Mesenchymal stem cell (in vitro differentiated cells and primary cell): ENCODE data around the gene CACNA1I.
A peak's percentile ranks its signal among the peaks of the same experiment; 100 is the strongest.

Experiments
- DNase-seq: peaks from one replicate; pipeline ENCODE4 v3.0.0-alpha.2; 2013
- H2AFZ ChIP-seq: one replicate; pipeline ENCODE4 v1.6.1; 2013; ENCODE audit warnings: low read depth, mild to moderate bottlenecking, control low read depth, inconsistent platforms, low read length, moderate library complexity
- H2AK5ac ChIP-seq: 2 replicates; pipeline ENCODE4 v1.6.1; 2013; ENCODE audit warnings: low read length, moderate library complexity, mild to moderate bottlenecking, inconsistent platforms; ENCODE audit not compliant: severe bottlenecking
- H2BK120ac ChIP-seq: one replicate; pipeline ENCODE4 v1.6.1; 2013; ENCODE audit warnings: low read depth, mild to moderate bottlenecking, inconsistent platforms, low read length, moderate library complexity
- H2BK12ac ChIP-seq, 2 experiments: one replicate each; pipeline ENCODE4 v1.6.1; 2013; ENCODE audit warnings: inconsistent platforms in 2 of 2, low read length in 2 of 2, mild to moderate bottlenecking in 2 of 2, moderate library complexity in 2 of 2, control low read depth in 1 of 2
- H2BK15ac ChIP-seq: one replicate; pipeline ENCODE4 v1.6.1; 2013; ENCODE audit warnings: mild to moderate bottlenecking, low read depth, inconsistent platforms; ENCODE audit not compliant: poor library complexity, severe bottlenecking
- H2BK5ac ChIP-seq: 2 replicates; pipeline ENCODE4 v1.6.1; 2013; ENCODE audit warnings: low read depth, mild to moderate bottlenecking, low read length, control low read depth, inconsistent platforms; ENCODE audit not compliant: poor library complexity, severe bottlenecking
- H3K14ac ChIP-seq, 2 experiments: one replicate each; pipeline ENCODE4 v1.6.1; 2013; ENCODE audit warnings: inconsistent platforms in 2 of 2, low read length in 2 of 2, control low read depth in 1 of 2, mild to moderate bottlenecking in 1 of 2, moderate library complexity in 1 of 2
- H3K18ac ChIP-seq, 2 experiments: one replicate each; pipeline ENCODE4 v1.6.1; 2013; ENCODE audit warnings: inconsistent platforms in 2 of 2, low read length in 2 of 2, control low read depth in 1 of 2, low read depth in 1 of 2, mild to moderate bottlenecking in 1 of 2
- H3K23ac ChIP-seq, 2 experiments: one replicate each; pipeline ENCODE4 v1.6.1; 2013; ENCODE audit warnings: inconsistent platforms in 2 of 2, low read length in 2 of 2, mild to moderate bottlenecking in 2 of 2, moderate library complexity in 2 of 2, control low read depth in 1 of 2
- H3K27ac ChIP-seq: 2 replicates; pipeline ENCODE4 v1.5.1; 2013; ENCODE audit warnings: mild to moderate bottlenecking, moderate library complexity, low read length, control low read depth, inconsistent platforms; ENCODE audit not compliant: poor library complexity, severe bottlenecking
- H3K27me3 ChIP-seq, 2 experiments: 2 replicates each; pipeline versions ENCODE4 v1.6.1 to v1.7.0; 2013; ENCODE audit warnings: low read length in 2 of 2, mild to moderate bottlenecking in 2 of 2, moderate library complexity in 2 of 2, control low read depth in 1 of 2, inconsistent platforms in 1 of 2; ENCODE audit not compliant: control insufficient read depth in 1 of 2, insufficient read depth in 1 of 2
- H3K36me3 ChIP-seq, 2 experiments: 2 replicates each; pipeline versions ENCODE4 v1.6.1 to v1.7.0; 2013; ENCODE audit warnings: low read length in 2 of 2, control low read depth in 1 of 2, inconsistent platforms in 1 of 2, low read depth in 1 of 2, mild to moderate bottlenecking in 1 of 2; ENCODE audit not compliant: insufficient read depth in 2 of 2, control insufficient read depth in 1 of 2
- H3K4ac ChIP-seq, 2 experiments: one replicate each; pipeline ENCODE4 v1.6.1; 2013; ENCODE audit warnings: inconsistent platforms in 2 of 2, low read length in 2 of 2, mild to moderate bottlenecking in 2 of 2, moderate library complexity in 2 of 2, control low read depth in 1 of 2, low read depth in 1 of 2
- H3K4me1 ChIP-seq: 2 replicates; pipeline ENCODE4 v1.6.1; 2013; ENCODE audit warnings: low read depth, low read length, control low read depth; ENCODE audit not compliant: control insufficient read depth, insufficient read depth
- H3K4me2 ChIP-seq: 2 replicates; pipeline ENCODE4 v1.6.1; 2013; ENCODE audit warnings: low read length, mild to moderate bottlenecking, inconsistent platforms; ENCODE audit not compliant: poor library complexity, severe bottlenecking
- H3K4me3 ChIP-seq, 2 experiments: 2 replicates each; pipeline versions ENCODE4 v1.5.1 to v1.7.0; 2013; ENCODE audit warnings: low read length in 2 of 2, mild to moderate bottlenecking in 2 of 2, control low read depth in 1 of 2, low read depth in 1 of 2; ENCODE audit not compliant: insufficient read depth in 1 of 2
- H3K79me1 ChIP-seq: replicated peaks from 2 replicates; pipeline ENCODE4 v1.6.1; 2013; ENCODE audit warnings: mild to moderate bottlenecking, control low read depth, low read length, inconsistent platforms; ENCODE audit not compliant: poor library complexity, severe bottlenecking
- H3K9ac ChIP-seq: 2 replicates; pipeline ENCODE4 v1.7.0; 2013; ENCODE audit warnings: mild to moderate bottlenecking, low read length, moderate library complexity
- H3K9me3 ChIP-seq: 2 replicates; pipeline ENCODE4 v1.7.0; 2013; ENCODE audit warnings: mild to moderate bottlenecking, low read length; ENCODE audit not compliant: control insufficient read depth
- H4K8ac ChIP-seq: one replicate; pipeline ENCODE4 v1.6.1; 2013; ENCODE audit warnings: inconsistent platforms, mild to moderate bottlenecking, low read length, moderate library complexity
- H4K91ac ChIP-seq: one replicate; pipeline ENCODE4 v1.6.1; 2013; ENCODE audit warnings: mild to moderate bottlenecking, low read length, inconsistent platforms
- WGBS: methylation state at CpG from one replicate; pipeline ENCODE4 v1.1.7; 2013; ENCODE audit warnings: mixed read lengths; 5-methylcytosine and 5-hydroxymethylcytosine counted together

The CACNA1I gene

GRCh38 chr22:39647836-39648629, 77.5 kb downstream of the CACNA1I start:
- no peak overlapping the region for H2BK120ac ChIP-seq
- no peaks in the 10 kb centered on the region for H3K9me3 ChIP-seq
- H2BK12ac ChIP-seq: no peak overlapping the region
- H3K27me3 ChIP-seq: peaks cover 8 to 29% of the 10 kb centered on the region in 2 experiments
- no peak overlapping the region for H3K4me2 ChIP-seq
- no peak for DNase-seq
- H3K14ac ChIP-seq: no peak overlapping the region
- no peak overlapping the region for H4K8ac ChIP-seq
- H3K79me1 ChIP-seq: no peaks in the 10 kb centered on the region
- H2BK15ac ChIP-seq: no peak overlapping the region
- no peak overlapping the region for H4K91ac ChIP-seq
- H3K4me3 ChIP-seq: no peak overlapping the region
- no peak overlapping the region for H2AK5ac ChIP-seq
- WGBS: 83% methylated on average over 35 of the region's 35 CpGs
- peaks cover 19% of the 10 kb centered on the region for H3K4me1 ChIP-seq
- H3K27ac ChIP-seq: no peak overlapping the region
- H2AFZ ChIP-seq: no peak overlapping the region
- H3K36me3 ChIP-seq: no peaks in the 10 kb centered on the region
- H3K4ac ChIP-seq: no peak overlapping the region
- H3K18ac ChIP-seq: no peak overlapping the region
- H2BK5ac ChIP-seq: no peak overlapping the region
- H3K9ac ChIP-seq: no peak overlapping the region
- no peak overlapping the region for H3K23ac ChIP-seq

GRCh38 chr22:39648630-39648950, 78.0 kb downstream of the CACNA1I start:
- Histone ChIP-seq H3K4ac (no peak overlapping the region), H3K79me1 (no peaks in the 10 kb centered on the region), H3K9ac (no peak overlapping the region), H3K9me3 (no peaks in the 10 kb centered on the region), H3K27ac (no peak overlapping the region), H3K4me3 (no peak overlapping the region), H2AFZ (no peak overlapping the region), H2BK12ac (no peak overlapping the region), H2BK5ac (no peak overlapping the region), H2BK15ac (no peak overlapping the region), H2BK120ac (no peak overlapping the region), H3K4me2 (no peak overlapping the region), H3K23ac (no peak overlapping the region), H4K91ac (no peak overlapping the region), H4K8ac (no peak overlapping the region), H3K36me3 (no peaks in the 10 kb centered on the region), H3K14ac (no peak overlapping the region), H2AK5ac (no peak overlapping the region), H3K27me3 (peaks cover 10 to 23% of the 10 kb centered on the region in 2 experiments), H3K4me1 (peaks cover 17% of the 10 kb centered on the region), H3K18ac (no peak overlapping the region)
- WGBS: 38% methylated on average over 4 of the region's 5 CpGs
- no peak for DNase-seq

- Histone ChIP-seq H2AFZ (no peak overlapping the region), H2BK5ac (no peak overlapping the region), H3K4me1 (peaks cover 17% of the 10 kb centered on the region), H4K91ac (no peak overlapping the region), H2AK5ac (no peak overlapping the region), H2BK120ac (no peak overlapping the region), H3K18ac (no peak overlapping the region), H4K8ac (no peak overlapping the region), H2BK15ac (no peak overlapping the region), H3K14ac (no peak overlapping the region), H2BK12ac (no peak overlapping the region), H3K27ac (no peak overlapping the region), H3K23ac (no peak overlapping the region), H3K9me3 (no peaks in the 10 kb centered on the region), H3K36me3 (no peaks in the 10 kb centered on the region), H3K4me2 (no peak overlapping the region), H3K4ac (no peak overlapping the region), H3K9ac (no peak overlapping the region), H3K4me3 (no peak overlapping the region), H3K27me3 (peaks cover 3 to 25% of the 10 kb centered on the region in 2 experiments), H3K79me1 (no peaks in the 10 kb centered on the region)
- DNase-seq: no peak
- WGBS: 95% methylated on average over 39 of the region's 41 CpGs
Measured at GRCh38 chr22:39649500-39650089, 79.0 kb downstream of the CACNA1I start.

- Histone ChIP-seq H2BK5ac (no peak overlapping the region), H2BK15ac (no peak overlapping the region), H3K79me1 (no peaks in the 10 kb centered on the region), H2AK5ac (no peak overlapping the region), H3K23ac (no peak overlapping the region), H3K36me3 (no peaks in the 10 kb centered on the region), H2BK12ac (no peak overlapping the region), H2BK120ac (no peak overlapping the region), H3K4me3 (no peak overlapping the region), H4K8ac (no peak overlapping the region), H3K4ac (no peak overlapping the region), H3K27ac (no peak overlapping the region), H3K14ac (no peak overlapping the region), H3K9ac (no peak overlapping the region), H3K4me2 (no peak overlapping the region), H3K4me1 (peaks cover 17% of the 10 kb centered on the region), H3K9me3 (no peaks in the 10 kb centered on the region), H3K18ac (no peak overlapping the region), H2AFZ (no peak overlapping the region), H4K91ac (no peak overlapping the region), H3K27me3 (peaks cover 19 to 37% of the 10 kb centered on the region in 2 experiments)
- peak; percentile 6 for DNase-seq
- WGBS: 76% methylated on average over 24 of the region's 24 CpGs
Measured at GRCh38 chr22:39651053-39651996, 80.8 kb downstream of the CACNA1I start.
